Suprapubic skin (tissue), 4 donors: Measurements from ENCODE around the gene GALNT9.

Experiments used
- POLR2A ChIP-seq, 2 donors: fragments of 450-650 bp; IDR thresholded peaks; one replicate each; pipeline ENCODE4 v1.6.1; 2017; ENCODE audit warnings: antibody characterized with exemption in 2 of 2, mild to moderate bottlenecking in 2 of 2, moderate library complexity in 2 of 2
- POLR2AphosphoS5 ChIP-seq, 3 donors: sonication (generic); formaldehyde crosslinking; IDR thresholded peaks; one replicate each; pipeline ENCODE4 v1.6.1; 2017; ENCODE audit warnings: antibody characterized with exemption in 3 of 3
- TF ChIP-seq, protein P1 (sequence below), 2 donors: fragments of 200-600 bp in 1 of 2; fragments of 450-650 bp in 1 of 2; sonication (generic) in 1 of 2; IDR thresholded peaks; one replicate each; pipeline ENCODE4 v1.5.1; 2016 to 2019; ENCODE audit warnings: antibody characterized with exemption in 2 of 2, mild to moderate bottlenecking in 1 of 2, moderate library complexity in 1 of 2

DNA sequence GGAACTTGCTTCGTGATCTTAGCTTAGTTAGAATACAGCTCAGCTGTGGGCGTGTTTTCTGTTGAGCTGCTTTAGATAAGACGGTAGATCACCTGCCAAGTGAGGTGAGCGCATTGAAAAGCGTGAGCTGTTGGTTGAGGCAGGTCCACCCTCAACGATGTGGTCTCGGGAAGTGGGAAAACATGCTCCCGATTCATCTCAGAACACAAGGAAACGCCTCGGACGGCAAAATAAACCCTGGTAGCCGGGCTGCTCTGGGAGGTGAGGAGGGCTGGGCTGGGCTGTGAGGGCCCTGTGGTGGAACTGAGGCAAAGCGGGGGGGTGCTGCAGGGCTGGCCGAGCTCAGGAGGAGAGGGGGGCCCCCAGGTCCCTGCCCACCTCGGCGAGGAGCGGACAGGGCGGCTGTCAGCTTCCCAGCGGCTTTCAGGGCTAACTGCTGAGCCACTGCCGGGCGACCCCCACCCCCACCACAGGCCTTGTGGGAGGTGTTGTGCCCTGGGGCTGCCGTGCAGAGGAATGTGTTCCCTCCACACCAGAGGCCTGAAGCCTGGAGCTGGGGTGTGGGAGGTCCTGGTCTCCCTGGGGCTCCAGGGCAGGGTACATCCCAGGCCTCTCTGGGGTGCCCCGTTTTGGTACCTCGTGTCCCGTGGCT lies 154.4 kb downstream of the GALNT9 start:
- TF ChIP-seq POLR2AphosphoS5 (IDR thresholded peaks at IDR 0.05) (no peak), POLR2A (IDR thresholded peaks at IDR 0.05) (no peak)
- TF ChIP-seq, protein P1, sequence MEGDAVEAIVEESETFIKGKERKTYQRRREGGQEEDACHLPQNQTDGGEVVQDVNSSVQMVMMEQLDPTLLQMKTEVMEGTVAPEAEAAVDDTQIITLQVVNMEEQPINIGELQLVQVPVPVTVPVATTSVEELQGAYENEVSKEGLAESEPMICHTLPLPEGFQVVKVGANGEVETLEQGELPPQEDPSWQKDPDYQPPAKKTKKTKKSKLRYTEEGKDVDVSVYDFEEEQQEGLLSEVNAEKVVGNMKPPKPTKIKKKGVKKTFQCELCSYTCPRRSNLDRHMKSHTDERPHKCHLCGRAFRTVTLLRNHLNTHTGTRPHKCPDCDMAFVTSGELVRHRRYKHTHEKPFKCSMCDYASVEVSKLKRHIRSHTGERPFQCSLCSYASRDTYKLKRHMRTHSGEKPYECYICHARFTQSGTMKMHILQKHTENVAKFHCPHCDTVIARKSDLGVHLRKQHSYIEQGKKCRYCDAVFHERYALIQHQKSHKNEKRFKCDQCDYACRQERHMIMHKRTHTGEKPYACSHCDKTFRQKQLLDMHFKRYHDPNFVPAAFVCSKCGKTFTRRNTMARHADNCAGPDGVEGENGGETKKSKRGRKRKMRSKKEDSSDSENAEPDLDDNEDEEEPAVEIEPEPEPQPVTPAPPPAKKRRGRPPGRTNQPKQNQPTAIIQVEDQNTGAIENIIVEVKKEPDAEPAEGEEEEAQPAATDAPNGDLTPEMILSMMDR (IDR thresholded peaks at IDR 0.05), result no peak
